Measurements from ENCODE around the gene BCAS3.

DNA sequence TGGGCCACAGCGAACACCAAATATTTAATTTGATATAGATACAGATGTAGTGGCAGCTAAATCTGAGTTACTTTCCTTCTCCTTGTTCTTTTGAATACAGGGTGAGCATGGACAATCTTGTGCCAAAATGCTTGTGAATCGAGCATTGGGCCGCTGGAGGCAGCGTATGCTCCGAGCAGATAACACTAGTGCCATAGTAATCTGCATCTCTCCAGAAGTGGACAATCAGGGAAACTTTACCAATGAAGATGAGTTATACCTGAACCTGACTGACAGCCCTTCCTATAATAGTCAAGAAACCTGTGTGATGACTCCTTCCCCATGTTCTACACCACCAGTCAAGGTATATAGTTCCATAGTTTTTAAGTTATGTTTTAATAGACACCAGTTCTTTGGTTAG, 21.2 kb upstream of the BCAS3 start:
- no peak for TF ChIP-seq TARDBP (IDR thresholded peaks at IDR 0.05)
- no peak for TF ChIP-seq L3MBTL2 (conservative IDR thresholded peaks at IDR 0.05)
- no peak for TF ChIP-seq ELF4 (IDR thresholded peaks at IDR 0.05)
- TF ChIP-seq HDGF (IDR thresholded peaks at IDR 0.05; ENCODE audit: borderline replicate concordance), result no peak
- no peak for TF ChIP-seq SP1 (IDR thresholded peaks at IDR 0.05)
- TF ChIP-seq, protein P1, sequence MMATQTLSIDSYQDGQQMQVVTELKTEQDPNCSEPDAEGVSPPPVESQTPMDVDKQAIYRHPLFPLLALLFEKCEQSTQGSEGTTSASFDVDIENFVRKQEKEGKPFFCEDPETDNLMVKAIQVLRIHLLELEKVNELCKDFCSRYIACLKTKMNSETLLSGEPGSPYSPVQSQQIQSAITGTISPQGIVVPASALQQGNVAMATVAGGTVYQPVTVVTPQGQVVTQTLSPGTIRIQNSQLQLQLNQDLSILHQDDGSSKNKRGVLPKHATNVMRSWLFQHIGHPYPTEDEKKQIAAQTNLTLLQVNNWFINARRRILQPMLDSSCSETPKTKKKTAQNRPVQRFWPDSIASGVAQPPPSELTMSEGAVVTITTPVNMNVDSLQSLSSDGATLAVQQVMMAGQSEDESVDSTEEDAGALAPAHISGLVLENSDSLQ (IDR thresholded peaks at IDR 0.05), result no peak
- no peak for TF ChIP-seq FOXA1 (IDR thresholded peaks at IDR 0.05)
- TF ChIP-seq BHLHE40 (IDR thresholded peaks at IDR 0.05; ENCODE audit: borderline replicate concordance), result no peak
- TF ChIP-seq SUZ12 (IDR thresholded peaks at IDR 0.05), result no peak
- TF ChIP-seq CTBP1 (IDR thresholded peaks at IDR 0.05; ENCODE audit: borderline replicate concordance), result no peak
- TF ChIP-seq FOXM1 (IDR thresholded peaks at IDR 0.05; ENCODE audit: borderline replicate concordance), result no peak
- no peak for TF ChIP-seq FOXK2 (IDR thresholded peaks at IDR 0.05)
- TF ChIP-seq NFRKB (IDR thresholded peaks at IDR 0.05), result no peak
